Measurements from ENCODE around the gene DISC1. TPM values are rescaled to one million over a fixed set of nuclear protein-coding genes. Genes with fewer than 3 reads are reported as not detected.
"Not testable (repeated sequence)": the region's sequence is repeated elsewhere in the genome, so short reads cannot be mapped to it uniquely, and the experiment has no call there.

Gene DISC1
- total RNA-seq, 1 donor from 2014 or later = 5.2 TPM

DNA sequence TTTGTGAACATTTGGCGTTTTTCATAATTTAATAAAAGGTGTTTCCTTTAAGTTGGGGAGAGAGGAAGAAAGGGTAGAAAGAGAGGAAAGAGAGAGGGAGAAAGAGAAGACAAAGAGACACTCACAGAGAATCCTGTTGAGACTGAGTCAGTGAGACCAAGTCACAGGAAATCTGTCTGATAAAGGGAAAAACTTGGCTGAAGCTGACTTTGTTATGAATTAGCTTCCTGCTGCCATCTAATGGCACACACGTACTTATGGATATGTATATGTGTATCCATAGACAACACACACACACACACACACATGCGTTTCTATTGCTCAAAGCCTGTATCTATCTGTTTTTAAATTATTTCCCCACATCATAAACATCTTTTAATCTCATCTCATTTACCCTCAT is 42.5 kb upstream of the DISC1 start:
- no peaks in the 10 kb centered on the region for H3K9me3 Mint-ChIP-seq (ENCODE audit: low read depth)
- DNase-seq (ENCODE audit: low spot score, unreplicated experiment) = no peak
- H3K4me3 Mint-ChIP-seq (ENCODE audit: low read depth) = no peak overlapping the region
- H3K27me3 Mint-ChIP-seq = no peaks in the 10 kb centered on the region
- no peaks in the 10 kb centered on the region for H3K36me3 Mint-ChIP-seq (ENCODE audit: insufficient read depth)
- no peaks in the 10 kb centered on the region for H3K4me1 Mint-ChIP-seq (ENCODE audit: low read depth)
- TF ChIP-seq, protein P1, sequence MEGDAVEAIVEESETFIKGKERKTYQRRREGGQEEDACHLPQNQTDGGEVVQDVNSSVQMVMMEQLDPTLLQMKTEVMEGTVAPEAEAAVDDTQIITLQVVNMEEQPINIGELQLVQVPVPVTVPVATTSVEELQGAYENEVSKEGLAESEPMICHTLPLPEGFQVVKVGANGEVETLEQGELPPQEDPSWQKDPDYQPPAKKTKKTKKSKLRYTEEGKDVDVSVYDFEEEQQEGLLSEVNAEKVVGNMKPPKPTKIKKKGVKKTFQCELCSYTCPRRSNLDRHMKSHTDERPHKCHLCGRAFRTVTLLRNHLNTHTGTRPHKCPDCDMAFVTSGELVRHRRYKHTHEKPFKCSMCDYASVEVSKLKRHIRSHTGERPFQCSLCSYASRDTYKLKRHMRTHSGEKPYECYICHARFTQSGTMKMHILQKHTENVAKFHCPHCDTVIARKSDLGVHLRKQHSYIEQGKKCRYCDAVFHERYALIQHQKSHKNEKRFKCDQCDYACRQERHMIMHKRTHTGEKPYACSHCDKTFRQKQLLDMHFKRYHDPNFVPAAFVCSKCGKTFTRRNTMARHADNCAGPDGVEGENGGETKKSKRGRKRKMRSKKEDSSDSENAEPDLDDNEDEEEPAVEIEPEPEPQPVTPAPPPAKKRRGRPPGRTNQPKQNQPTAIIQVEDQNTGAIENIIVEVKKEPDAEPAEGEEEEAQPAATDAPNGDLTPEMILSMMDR (IDR thresholded peaks at IDR 0.05; ENCODE audit: unreplicated experiment) = no peak
- H3K27ac Mint-ChIP-seq = no peak overlapping the region

DNA sequence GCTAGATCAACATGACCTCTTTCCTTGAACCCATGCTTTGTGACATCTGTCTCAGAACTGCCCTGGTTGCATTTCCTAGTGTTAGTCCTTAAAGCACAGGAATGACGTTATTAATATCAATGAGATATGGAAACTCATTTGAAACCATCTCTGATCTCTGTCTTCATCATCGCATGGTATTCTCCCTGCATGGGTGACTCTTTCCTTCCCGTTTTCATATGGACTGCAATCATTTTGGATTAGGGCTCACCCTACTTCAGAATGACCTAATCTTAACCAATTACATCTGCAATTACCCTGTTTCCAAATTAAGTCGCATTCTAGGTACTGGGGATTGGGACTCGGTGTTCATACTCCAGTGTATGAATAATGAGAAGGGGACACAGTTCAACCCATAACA is 41.7 kb upstream of the DISC1 start:
- Mint-ChIP-seq H3K9me3 (ENCODE audit: low read depth) (no peaks in the 10 kb centered on the region), H3K27ac (no peak overlapping the region), H3K27me3 (no peaks in the 10 kb centered on the region), H3K4me1 (ENCODE audit: low read depth) (no peaks in the 10 kb centered on the region), H3K4me3 (ENCODE audit: low read depth) (no peak overlapping the region), H3K36me3 (ENCODE audit: insufficient read depth) (no peaks in the 10 kb centered on the region)
- TF ChIP-seq, protein P1 (IDR thresholded peaks at IDR 0.05; ENCODE audit: unreplicated experiment) = no peak
- no peak for DNase-seq (ENCODE audit: low spot score, unreplicated experiment)

DNA sequence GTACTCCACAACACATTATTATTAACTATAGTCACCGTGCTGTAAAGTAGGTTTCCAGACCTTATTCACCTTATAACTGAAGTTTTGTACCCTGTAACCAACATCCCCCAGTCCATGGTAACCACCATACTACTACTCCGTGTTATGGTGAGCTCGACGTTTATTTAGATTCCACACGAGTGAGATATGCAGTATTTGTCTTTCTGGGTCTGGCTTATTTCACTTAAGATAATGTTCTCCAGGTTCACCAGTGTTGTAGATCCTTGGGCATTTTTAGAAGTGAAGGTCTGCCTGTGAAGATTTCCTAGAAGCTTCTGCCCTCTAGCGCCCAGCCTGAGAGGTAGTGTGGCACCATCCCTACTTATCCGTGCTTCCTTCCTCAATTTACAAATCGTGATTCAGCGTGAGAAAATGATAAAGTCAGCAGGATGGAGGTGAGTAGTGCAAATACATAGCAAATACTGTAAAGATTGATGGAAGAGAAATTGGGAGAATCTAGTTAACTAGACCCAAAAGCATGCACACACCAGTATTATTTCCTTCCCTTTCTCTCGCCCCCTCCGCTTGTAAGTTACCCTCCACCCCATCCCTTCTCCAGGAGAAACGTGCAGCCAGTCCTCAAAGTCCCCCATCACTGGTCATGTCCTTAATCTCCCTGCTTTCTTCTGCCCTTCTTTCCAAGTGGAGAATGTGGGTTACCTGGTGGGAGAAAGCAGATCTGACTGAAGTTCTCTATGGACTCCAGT is 36.0 kb upstream of the DISC1 start:
- no peak for DNase-seq (ENCODE audit: low spot score, unreplicated experiment)
- Mint-ChIP-seq H3K4me1 (ENCODE audit: low read depth) (peaks cover under 1% of the 10 kb centered on the region), H3K27me3 (no peaks in the 10 kb centered on the region), H3K36me3 (ENCODE audit: insufficient read depth) (no peaks in the 10 kb centered on the region), H3K9me3 (ENCODE audit: low read depth) (no peaks in the 10 kb centered on the region), H3K4me3 (ENCODE audit: low read depth) (no peak overlapping the region), H3K27ac (no peak overlapping the region)
- TF ChIP-seq, protein P1 (IDR thresholded peaks at IDR 0.05; ENCODE audit: unreplicated experiment) = peak; percentile 68

DNA sequence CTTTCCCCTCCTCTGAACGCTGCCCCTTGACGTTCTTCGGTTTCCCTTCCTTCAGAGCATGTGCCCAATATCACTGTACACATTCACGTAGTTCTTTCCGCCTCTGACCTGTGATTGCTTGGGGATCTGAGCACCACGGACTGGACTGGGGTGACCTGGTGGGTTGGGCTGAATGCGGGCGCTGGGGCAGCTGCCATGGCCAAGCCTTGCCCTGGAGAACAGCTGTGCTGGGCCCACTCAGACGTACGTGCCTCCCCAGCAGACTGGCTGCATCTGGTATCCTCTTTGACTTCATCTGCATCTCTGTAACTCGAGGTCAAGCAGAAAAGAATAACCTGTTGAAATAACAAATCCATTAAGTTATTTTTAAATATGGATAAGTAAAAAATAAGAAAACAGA is 35.1 kb upstream of the DISC1 start:
- no peaks in the 10 kb centered on the region for H3K9me3 Mint-ChIP-seq (ENCODE audit: low read depth)

DNA sequence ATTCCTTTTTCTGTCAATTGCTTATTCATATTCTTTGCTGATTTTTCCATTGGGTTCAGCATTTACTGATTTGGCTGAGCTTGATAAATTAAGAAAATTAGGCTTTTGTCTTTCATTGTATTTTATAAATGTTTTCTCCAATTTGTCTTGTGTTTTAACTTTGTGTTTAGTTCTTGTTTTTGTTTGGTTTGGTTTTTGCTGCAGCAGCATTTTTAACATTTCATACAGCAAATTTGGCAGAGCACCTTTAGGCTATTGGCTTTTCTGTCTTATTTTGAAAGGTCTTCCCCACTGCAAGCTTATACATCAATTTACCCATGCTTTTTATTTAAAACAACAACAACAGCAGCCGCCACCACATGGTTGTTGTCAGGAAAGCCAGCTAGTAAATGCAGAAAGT is 33.8 kb upstream of the DISC1 start:
- H3K4me3 Mint-ChIP-seq (ENCODE audit: low read depth) = no peak overlapping the region
- H3K36me3 Mint-ChIP-seq (ENCODE audit: insufficient read depth) = no peaks in the 10 kb centered on the region
- no peaks in the 10 kb centered on the region for H3K27me3 Mint-ChIP-seq
- TF ChIP-seq, protein P1 (IDR thresholded peaks at IDR 0.05; ENCODE audit: unreplicated experiment) = no peak
- no peaks in the 10 kb centered on the region for H3K9me3 Mint-ChIP-seq (ENCODE audit: low read depth)
- no peak overlapping the region for H3K27ac Mint-ChIP-seq
- no peak for DNase-seq (ENCODE audit: low spot score, unreplicated experiment)
- H3K4me1 Mint-ChIP-seq (ENCODE audit: low read depth) = peaks cover 3% of the 10 kb centered on the region

More for the DNA sequence above, 35.1 kb upstream of the DISC1 start:
- TF ChIP-seq, protein P1 (IDR thresholded peaks at IDR 0.05; ENCODE audit: unreplicated experiment) = no peak
- no peaks in the 10 kb centered on the region for H3K27me3 Mint-ChIP-seq
- H3K4me1 Mint-ChIP-seq (ENCODE audit: low read depth) = peaks cover 3% of the 10 kb centered on the region
- H3K27ac Mint-ChIP-seq = no peak overlapping the region
- DNase-seq (ENCODE audit: low spot score, unreplicated experiment) = no peak
- no peak overlapping the region for H3K4me3 Mint-ChIP-seq (ENCODE audit: low read depth)
- H3K36me3 Mint-ChIP-seq (ENCODE audit: insufficient read depth) = no peaks in the 10 kb centered on the region

DNA sequence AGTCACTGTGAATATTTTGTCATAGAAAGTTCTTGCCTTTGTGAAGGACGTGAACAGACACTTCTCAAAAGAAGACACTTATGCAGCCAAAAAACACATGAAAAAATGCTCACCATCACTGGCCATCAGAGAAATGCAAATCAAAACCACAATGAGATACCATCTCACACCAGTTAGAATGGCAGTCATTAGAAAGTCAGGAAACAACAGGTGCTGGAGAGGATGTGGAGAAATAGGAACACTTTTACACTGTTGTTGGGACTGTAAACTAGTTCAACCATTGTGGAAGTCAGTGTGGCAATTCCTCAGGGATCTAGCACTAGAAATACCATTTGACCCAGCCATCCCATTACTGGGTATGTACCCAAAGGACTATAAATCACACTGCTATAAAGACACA is 33.3 kb upstream of the DISC1 start:
- not testable (repeated sequence) for H3K27me3 Mint-ChIP-seq; H3K27ac Mint-ChIP-seq; H3K36me3 Mint-ChIP-seq (ENCODE audit: insufficient read depth); H3K4me3 Mint-ChIP-seq (ENCODE audit: low read depth); H3K9me3 Mint-ChIP-seq (ENCODE audit: low read depth); H3K4me1 Mint-ChIP-seq (ENCODE audit: low read depth); DNase-seq (ENCODE audit: low spot score, unreplicated experiment)

Measured in progenitor cell of endocrine pancreas (in vitro differentiated cells).